Liver (tissue), 3 donors: ENCODE data around the gene FLNB.

Experiments
- ATF3 ChIP-seq: IDR thresholded peaks from 2 replicates; pipeline ENCODE4 v1.6.1; 2016; ENCODE audit warnings: antibody characterized with exemption
- CTCF ChIP-seq: fragments of 150-350 bp; IDR thresholded peaks from 2 replicates; pipeline ENCODE4 v1.5.1; 2017; ENCODE audit warnings: improper control_type of control experiment, low read depth, low read length; ENCODE audit not compliant: missing input control
- NR2F2 ChIP-seq: IDR thresholded peaks from 2 replicates; pipeline ENCODE4 v1.6.1; 2016; ENCODE audit warnings: antibody characterized with exemption
- RAD21 ChIP-seq, 2 donors: IDR thresholded peaks; 2 replicates each; pipeline ENCODE4 v1.6.1; 2016; ENCODE audit warnings: antibody characterized with exemption in 2 of 2, mild to moderate bottlenecking in 2 of 2
- ZBTB33 ChIP-seq: IDR thresholded peaks from 2 replicates; pipeline ENCODE4 v1.6.1; 2016; ENCODE audit warnings: antibody characterized with exemption
- donor health status: healthy.
- donor health status: healthy.

GRCh38 chr3:58027704-58028317 is 19.6 kb downstream of the FLNB start:
- TF ChIP-seq NR2F2 (no peak), ZBTB33 (no peak), CTCF (no peak), RAD21 (IDR thresholded peaks at IDR 0.05) (no peak), ATF3 (no peak)
